CD4-positive, alpha-beta T cell (primary cell): ENCODE measurements around the gene TRABD2B. TPM values are rescaled to one million over a fixed set of nuclear protein-coding genes. Genes with fewer than 3 reads are reported as not detected.

ENCODE experiments used
- ATAC-seq: fragments of 200-7000 bp; cut with Tn5 transposase; one replicate; pipeline ENCODE4 v1.10.0; 2022; ENCODE audit warnings: mild to moderate bottlenecking; ENCODE audit not compliant: poor library complexity
- CTCF ChIA-PET: fragments of 350-600 bp; sonication (Branson Sonifier 250); formaldehyde crosslinking; loops from one replicate; lab custom pipeline; 2021; ENCODE audit warnings: antibody characterized with exemption, inconsistent platforms; lab: Charles Lee
- POLR2A ChIA-PET: fragments of 350-600 bp; sonication (Branson Sonifier 250); formaldehyde crosslinking; loops from one replicate; lab custom pipeline; 2021; ENCODE audit warnings: antibody characterized with exemption, inconsistent platforms; lab: Charles Lee
- DNase-seq, 14 experiments: peaks; one replicate each; pipeline ENCODE4 v3.0.0-alpha.2; 2013 to 2020; ENCODE audit warnings: mixed read lengths in 2 of 14
- H3K27ac ChIP-seq, 2 donors: one replicate each; pipeline versions ENCODE4 v1.5.1 to v1.7.0; 2013; ENCODE audit warnings: low read length in 2 of 2, low read depth in 1 of 2, mild to moderate bottlenecking in 1 of 2
- H3K27me3 ChIP-seq, 2 experiments: 1 replicate in 1 of 2; 2 replicates in 1 of 2; pipeline versions ENCODE4 v1.6.1 to v1.7.0; 2013; ENCODE audit warnings: low read length in 2 of 2, control low read depth in 1 of 2, mild to moderate bottlenecking in 1 of 2, moderate library complexity in 1 of 2; ENCODE audit not compliant: insufficient read depth in 2 of 2, control insufficient read depth in 1 of 2
- H3K36me3 ChIP-seq: one replicate; pipeline ENCODE4 v1.6.1; 2013; ENCODE audit warnings: low read length, control low read depth; ENCODE audit not compliant: insufficient read depth
- H3K4me1 ChIP-seq: one replicate; pipeline ENCODE4 v1.6.1; 2013; ENCODE audit warnings: low read length, control low read depth; ENCODE audit not compliant: insufficient read depth
- H3K4me3 ChIP-seq: one replicate; pipeline ENCODE4 v1.5.1; 2013; ENCODE audit warnings: mild to moderate bottlenecking, low read length, moderate library complexity
- H3K9me3 ChIP-seq, 2 experiments: 1 replicate in 1 of 2; 2 replicates in 1 of 2; pipeline versions ENCODE4 v1.6.1 to v1.7.0; 2013; ENCODE audit warnings: low read length in 2 of 2, mild to moderate bottlenecking in 2 of 2, control low read depth in 1 of 2, moderate library complexity in 1 of 2; ENCODE audit not compliant: control insufficient read depth in 1 of 2, insufficient read depth in 1 of 2
- H3K27ac Mint-ChIP-seq: one replicate; pipeline ENCODE4 v1.8.0; 2020; ENCODE audit warnings: mixed read lengths
- H3K27me3 Mint-ChIP-seq: one replicate; pipeline ENCODE4 v1.8.0; 2021; ENCODE audit warnings: mixed read lengths
- H3K36me3 Mint-ChIP-seq: one replicate; pipeline ENCODE4 v1.8.0; 2021; ENCODE audit warnings: low read depth, mixed read lengths
- H3K4me1 Mint-ChIP-seq: one replicate; pipeline ENCODE4 v1.8.0; 2021; ENCODE audit warnings: low read depth, mixed read lengths
- H3K4me3 Mint-ChIP-seq: one replicate; pipeline ENCODE4 v1.8.0; 2020; ENCODE audit warnings: mild to moderate bottlenecking, mixed read lengths
- H3K9me3 Mint-ChIP-seq: one replicate; pipeline ENCODE4 v1.8.0; 2020; ENCODE audit warnings: mixed read lengths
- CTCF ChIP-seq: fragments of 200-600 bp; IDR thresholded peaks from one replicate; pipeline ENCODE4 v1.8.0; 2022; ENCODE audit warnings: antibody characterized with exemption, mild to moderate bottlenecking
- intact Hi-C, 2 experiments: fragments of 100-400 bp; cut with DNase I in 1 of 2; cut with micrococcal nuclease in 1 of 2; formaldehyde crosslinking; loops; one replicate each; pipeline versions ENCODE4 v1.15.1 to v1.9.0; 2023 to 2025; cut with DNase I, micrococcal nuclease
- total RNA-seq, 174 experiments: library from RNA in 2 of 174; stranded (reverse) in 2 of 174; gene quantifications; one replicate each; pipeline ENCODE4 v1.2.3 and lab custom pipeline; 2021 to 2026

TRABD2B gene
- total RNA-seq, 2 experiments from 2014 or later = not detected

- Histone ChIP-seq H3K9me3 (no peaks in the 10 kb centered on the region), H3K27me3 (peaks cover 0 to 6% of the 10 kb centered on the region in 2 experiments), H3K27ac (no peak overlapping the region), H3K4me1 (no peaks in the 10 kb centered on the region), H3K36me3 (no peaks in the 10 kb centered on the region), H3K4me3 (no peak overlapping the region)
- H3K4me1 Mint-ChIP-seq = no peaks in the 10 kb centered on the region
- H3K36me3 Mint-ChIP-seq = no peaks in the 10 kb centered on the region
- ATAC-seq (no peak), DNase-seq (no peak)
- no peak overlapping the region for H3K27ac Mint-ChIP-seq
- TF ChIP-seq CTCF = no peak
- intact Hi-C loops = no loop called here
- no peaks in the 10 kb centered on the region for H3K9me3 Mint-ChIP-seq
- H3K27me3 Mint-ChIP-seq = peaks cover 9% of the 10 kb centered on the region
- ChIA-PET CTCF (no interaction called here), POLR2A (no interaction called here)
- H3K4me3 Mint-ChIP-seq = no peak overlapping the region
Observed at GRCh38 chr1:47931395-47931794, 65.8 kb downstream of the TRABD2B start.

GRCh38 chr1:47930210-47930840 is 66.9 kb downstream of the TRABD2B start:
- no peak overlapping the region for H3K4me3 ChIP-seq
- ATAC-seq (no peak), DNase-seq (no peak)
- ChIA-PET CTCF (no interaction called here), POLR2A (no interaction called here)
- Mint-ChIP-seq H3K4me3 (no peak overlapping the region), H3K4me1 (no peaks in the 10 kb centered on the region), H3K9me3 (no peaks in the 10 kb centered on the region), H3K36me3 (no peaks in the 10 kb centered on the region), H3K27me3 (peaks cover 9% of the 10 kb centered on the region), H3K27ac (no peak overlapping the region)
- TF ChIP-seq CTCF = no peak
- no peak overlapping the region for H3K27ac ChIP-seq
- H3K27me3 ChIP-seq = peaks cover 0 to 6% of the 10 kb centered on the region in 2 experiments
- H3K9me3 ChIP-seq = no peaks in the 10 kb centered on the region
- no peaks in the 10 kb centered on the region for H3K4me1 ChIP-seq
- H3K36me3 ChIP-seq = no peaks in the 10 kb centered on the region
- intact Hi-C loops = no loop called here

- H3K27ac ChIP-seq = no peak overlapping the region
- TF ChIP-seq CTCF = no peak
- H3K4me1 ChIP-seq = no peaks in the 10 kb centered on the region
- CTCF ChIA-PET = no interaction called here
- DNase-seq = no peak
- H3K27ac Mint-ChIP-seq = no peak overlapping the region
- no peaks in the 10 kb centered on the region for H3K9me3 Mint-ChIP-seq
- H3K4me1 Mint-ChIP-seq = no peaks in the 10 kb centered on the region
- H3K27me3 ChIP-seq = peaks cover 6 to 14% of the 10 kb centered on the region in 2 experiments
- H3K36me3 ChIP-seq = no peaks in the 10 kb centered on the region
- no peak for ATAC-seq
- no peaks in the 10 kb centered on the region for H3K9me3 ChIP-seq
- no peak overlapping the region for H3K4me3 ChIP-seq
- intact Hi-C loops = no loop called here
- peaks cover 22% of the 10 kb centered on the region for H3K27me3 Mint-ChIP-seq
- no peaks in the 10 kb centered on the region for H3K36me3 Mint-ChIP-seq
- POLR2A ChIA-PET = no interaction called here
- no peak overlapping the region for H3K4me3 Mint-ChIP-seq
Observed at GRCh38 chr1:47927165-47927564, 70.0 kb downstream of the TRABD2B start.
